Measurements from ENCODE around the gene MDFI.

Gene MDFI

DNA sequence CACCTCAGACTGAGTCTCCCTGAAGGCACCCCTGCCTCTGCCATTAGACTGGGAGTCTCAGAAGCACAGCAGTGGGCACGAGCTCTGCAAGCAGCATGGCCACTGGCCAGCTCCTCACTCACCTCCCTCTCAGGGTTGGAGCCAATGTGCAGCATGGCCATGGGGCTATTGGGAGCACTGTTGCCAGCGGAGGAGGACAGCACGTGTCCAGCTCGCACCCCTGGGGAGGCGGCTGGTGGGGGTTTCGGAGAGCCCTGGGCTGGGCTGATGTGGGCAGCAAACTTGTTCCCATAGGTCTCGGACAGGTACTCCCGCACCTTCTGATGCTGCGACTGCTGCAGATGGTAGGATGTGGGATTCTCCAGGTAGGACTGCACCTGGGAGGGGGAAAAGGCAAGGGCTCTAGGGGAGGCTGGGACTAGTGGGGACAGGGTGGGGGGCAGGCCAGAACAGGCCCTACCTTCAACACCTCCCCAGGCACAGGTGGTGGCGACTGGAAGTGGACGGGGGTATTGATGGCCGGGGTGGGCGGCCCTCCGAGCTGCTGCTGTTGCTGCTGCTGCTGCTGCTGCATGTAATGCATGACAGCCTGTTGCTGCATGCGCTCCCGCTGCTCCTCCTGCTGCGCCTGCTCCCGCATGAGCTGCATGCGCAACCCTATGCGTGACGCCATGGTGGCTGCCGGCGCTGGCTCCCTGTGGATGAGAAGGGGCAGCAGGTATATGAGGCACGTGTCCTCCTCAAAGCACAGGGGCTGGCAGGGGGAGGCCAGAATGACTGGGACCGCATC, 52.5 kb downstream of the MDFI start:
- no peak for DNase-seq

DNA sequence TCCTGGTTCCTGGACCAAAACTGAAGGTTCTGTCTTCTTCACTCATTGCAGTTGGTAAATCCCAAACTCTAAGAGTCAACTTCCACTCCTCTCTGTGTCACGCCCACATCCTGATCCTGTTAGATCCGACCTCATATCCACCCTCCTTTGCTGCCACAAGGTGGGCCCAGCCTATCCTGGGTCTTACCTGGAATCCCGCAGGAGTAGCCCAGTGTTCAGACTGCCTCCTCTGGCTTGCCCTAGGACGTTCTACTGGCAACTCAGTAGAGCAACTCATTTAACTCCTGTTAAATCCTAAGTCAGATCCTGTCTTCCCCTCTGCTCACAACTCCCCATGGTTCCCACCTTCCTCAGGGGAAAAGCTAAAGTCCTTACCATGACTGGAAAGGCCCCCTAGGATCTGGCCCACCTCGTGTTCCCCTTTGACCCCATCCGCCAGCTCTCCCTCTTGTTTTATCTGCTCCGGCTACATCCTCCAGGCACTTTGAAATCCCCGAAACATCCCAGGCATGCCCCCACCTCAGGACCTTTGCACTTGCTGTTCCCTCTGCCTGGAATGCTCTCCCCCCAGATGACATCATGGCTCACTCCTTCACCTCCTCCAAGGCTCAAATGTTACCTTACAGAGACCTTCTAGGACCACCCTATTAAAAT, 53.3 kb downstream of the MDFI start:
- DNase-seq, result no peak

DNA sequence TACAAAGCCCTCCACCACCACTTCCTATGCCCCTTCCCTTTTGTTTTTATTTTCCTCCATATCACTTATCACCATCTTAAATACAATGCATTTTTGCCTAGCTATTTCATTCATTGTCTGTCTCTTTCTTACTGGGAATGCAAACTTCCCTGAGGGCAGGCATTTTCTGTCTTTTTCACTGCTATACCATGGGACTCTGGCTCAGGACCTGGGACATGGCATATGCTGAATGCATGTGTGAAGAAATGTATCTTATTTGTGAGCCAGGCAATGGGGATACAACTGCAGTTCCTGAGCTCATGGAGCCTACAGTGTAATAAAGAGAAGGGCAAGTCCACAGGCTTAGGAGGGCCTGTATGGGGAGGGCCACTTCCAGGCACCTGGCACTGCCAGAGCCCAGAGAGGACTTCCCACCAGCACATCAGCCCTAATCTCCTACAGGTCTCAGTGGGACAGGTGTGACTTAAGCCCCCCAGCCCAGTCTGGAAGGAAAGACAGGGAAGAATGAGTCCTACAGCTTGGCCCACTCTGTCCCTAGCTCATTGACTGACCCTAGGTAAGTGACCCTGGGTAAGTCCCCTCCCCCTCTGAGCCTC, 53.9 kb downstream of the MDFI start:
- DNase-seq, result no peak

DNA sequence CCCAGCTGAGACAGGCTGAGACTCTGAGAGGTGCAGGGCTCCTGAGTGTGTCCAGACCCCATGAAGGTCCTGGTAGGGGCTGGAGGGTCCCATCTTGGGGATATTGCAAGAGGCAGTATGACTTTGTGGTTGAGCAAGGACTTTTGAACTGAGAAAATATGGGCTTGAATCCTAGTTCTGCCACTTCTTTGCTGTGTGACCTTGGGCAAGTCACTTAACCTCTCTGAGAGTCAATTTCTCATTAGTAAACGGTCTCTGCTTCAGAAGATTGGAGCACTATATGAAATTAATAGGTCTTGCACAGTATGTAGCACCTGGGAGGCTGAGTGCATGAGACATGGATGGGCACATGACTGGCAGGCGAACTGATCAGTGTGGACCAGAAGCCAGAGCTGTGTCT, 54.5 kb downstream of the MDFI start:
- no peak for DNase-seq

- DNase-seq, result no peak
Measured at GRCh38 chr6:41693281-41694240, 55.3 kb downstream of the MDFI start.

DNA sequence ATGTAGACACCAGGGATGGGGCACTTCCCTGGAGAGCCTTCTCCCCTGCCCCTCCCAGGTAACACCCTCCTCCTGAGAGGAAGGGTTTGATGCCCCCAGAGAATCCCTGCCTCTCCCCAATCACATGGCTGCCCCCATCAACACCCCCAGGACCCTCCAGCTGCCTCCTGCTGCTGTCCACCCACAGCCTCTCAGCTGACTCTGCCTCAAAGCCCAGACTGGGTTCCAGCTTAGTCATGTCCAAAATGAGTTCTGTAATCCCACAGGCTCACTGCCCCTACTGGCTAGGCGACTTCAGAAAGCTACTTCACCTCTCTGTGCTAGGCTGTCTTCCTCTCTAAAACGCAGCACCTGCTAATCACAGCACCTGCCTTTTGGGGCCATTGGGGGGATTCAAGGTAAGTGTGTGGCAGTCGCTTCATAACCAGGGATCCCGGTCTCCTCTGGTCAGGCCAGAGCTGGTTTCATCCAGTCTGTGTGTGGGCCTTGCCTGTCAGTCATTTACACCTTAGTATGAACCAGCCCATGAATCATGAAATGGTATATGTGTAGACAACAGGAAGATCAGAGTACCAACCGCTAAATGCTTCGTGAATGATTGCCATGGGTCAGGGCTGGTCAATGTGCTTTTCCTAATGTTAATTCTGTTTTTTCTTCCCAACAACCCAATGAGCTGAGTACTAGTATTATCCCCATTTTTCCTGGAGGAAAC, 56.7 kb downstream of the MDFI start:
- no peak for DNase-seq

DNA sequence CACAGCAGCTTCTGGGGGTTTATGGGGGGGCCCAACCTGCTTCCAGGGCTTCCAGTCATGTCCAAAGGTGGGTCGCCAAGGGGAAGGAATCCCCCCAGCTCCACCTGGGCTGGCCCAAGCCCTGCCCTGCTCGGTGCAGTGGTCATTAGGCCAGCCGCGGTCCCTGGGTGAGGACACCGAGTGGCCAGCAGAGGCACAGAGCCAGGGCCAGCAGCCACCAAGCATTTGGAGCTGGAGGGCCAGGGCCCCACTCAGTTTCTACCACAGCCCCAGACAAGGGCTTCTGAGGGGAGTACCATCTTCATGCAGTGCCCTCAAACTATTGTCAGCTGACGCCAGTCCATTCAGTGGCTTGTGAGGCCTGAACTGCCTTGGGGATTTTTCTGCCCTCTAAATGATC, 57.6 kb downstream of the MDFI start:
- no peak for DNase-seq

- no peak for DNase-seq
Measured at GRCh38 chr6:41696788-41697187, 58.5 kb downstream of the MDFI start.

DNA sequence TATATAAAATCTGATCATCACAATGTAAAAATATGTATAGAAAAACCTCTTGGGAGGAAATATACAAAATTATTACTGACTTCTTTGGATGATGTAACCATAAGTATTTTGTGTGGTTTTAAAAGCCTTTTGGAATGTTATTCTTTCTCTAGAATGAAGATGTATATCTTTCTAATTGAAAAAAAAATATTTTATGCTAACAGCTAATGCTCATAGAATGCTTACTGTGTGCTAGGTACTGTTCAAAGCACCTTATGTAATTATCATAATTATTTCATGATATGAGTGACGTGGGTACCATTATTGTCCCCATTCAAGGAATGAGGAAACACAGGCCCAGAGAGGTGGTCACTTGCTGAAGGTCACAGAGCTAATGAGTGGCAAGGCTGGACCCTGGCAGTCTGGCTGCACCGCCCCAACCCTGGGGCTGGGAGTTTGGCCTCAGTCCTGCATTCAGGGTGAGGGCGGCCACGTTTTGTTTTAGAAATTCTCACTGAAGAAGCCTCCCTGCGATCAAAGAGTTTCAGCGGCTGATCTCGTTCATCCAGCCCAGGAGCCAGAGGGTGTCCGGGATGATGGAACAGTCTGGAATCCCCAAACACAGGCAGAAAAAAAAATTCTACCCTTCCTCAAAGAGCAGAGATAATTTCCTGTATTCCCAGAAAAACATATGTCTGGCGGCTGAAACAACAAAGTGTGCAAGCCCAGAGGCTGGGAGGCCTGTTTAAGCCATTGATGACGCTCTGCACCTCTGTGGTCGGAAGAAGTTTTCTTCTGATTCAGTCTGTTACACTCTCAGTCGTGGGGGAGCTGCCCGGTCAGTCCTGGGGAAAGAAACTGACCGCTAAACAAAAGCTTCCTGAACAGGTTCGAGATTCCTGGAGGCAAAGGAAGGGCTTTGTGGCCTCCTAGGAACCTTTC, 59.9 kb downstream of the MDFI start:
- no peak for DNase-seq

DNA sequence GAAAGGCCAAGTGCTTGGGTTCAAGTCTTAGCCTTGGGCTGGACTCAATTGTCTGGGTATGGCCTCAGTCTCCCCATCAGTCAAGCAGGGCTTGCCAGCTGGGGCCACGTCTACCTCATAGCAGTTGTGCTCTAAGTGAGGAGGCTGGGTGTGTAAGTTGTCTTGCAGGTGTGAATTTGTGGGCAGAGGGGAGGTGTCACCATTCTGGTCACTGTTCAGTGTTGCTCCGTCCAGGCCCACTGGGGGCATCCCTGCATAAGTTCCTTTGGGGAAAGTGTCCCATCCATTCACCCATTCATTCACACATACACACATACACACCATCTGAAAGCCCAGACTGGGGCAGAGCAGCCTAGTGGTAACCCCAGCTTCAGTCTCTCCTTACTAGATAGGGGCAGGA, 60.8 kb downstream of the MDFI start:
- DNase-seq, result no peak

DNA sequence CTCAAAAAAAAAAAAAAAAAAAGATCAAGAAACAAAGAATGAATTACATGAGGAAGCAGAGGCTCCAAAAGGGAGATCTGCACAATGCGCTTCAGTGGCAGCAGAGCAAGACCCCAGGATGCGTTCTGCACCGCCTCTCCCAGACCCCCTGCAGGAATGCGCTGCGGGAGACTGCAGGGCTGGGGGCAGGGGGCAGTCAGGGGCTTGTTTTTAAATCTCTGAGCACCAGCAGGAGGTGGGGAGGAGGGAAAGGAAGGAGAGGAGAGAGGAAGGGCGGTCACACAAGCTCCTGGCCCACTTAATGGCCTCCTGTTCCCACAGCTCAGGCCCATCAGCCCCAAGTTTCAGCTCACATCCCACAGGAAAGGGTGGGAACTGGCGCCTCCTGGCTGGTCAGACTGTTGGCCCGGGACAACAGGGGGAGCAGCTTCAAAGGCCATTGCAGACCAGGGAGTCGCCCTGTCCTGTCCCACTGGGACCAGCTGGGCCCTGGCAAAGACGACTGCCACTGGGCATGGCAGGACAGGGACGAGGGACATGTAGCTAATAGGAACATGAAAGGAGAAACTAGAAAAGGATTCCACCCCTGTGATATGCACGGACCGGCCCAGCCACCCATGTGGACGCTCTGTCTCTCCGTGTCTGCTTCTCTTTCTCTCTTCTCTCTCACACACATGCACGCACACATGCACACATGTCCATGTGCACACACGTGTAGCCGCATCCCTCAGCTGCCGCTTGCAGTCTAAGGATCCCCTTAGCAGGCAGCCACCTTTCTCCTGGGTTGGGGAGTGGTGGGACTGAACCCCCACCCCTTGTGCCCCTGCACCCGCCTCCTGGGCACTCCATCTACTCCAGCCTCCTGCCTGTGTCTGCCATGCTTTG, 62.4 kb downstream of the MDFI start:
- DNase-seq, result no peak

- DNase-seq, result no peak
Measured at GRCh38 chr6:41702089-41702745, 63.9 kb downstream of the MDFI start.

DNA sequence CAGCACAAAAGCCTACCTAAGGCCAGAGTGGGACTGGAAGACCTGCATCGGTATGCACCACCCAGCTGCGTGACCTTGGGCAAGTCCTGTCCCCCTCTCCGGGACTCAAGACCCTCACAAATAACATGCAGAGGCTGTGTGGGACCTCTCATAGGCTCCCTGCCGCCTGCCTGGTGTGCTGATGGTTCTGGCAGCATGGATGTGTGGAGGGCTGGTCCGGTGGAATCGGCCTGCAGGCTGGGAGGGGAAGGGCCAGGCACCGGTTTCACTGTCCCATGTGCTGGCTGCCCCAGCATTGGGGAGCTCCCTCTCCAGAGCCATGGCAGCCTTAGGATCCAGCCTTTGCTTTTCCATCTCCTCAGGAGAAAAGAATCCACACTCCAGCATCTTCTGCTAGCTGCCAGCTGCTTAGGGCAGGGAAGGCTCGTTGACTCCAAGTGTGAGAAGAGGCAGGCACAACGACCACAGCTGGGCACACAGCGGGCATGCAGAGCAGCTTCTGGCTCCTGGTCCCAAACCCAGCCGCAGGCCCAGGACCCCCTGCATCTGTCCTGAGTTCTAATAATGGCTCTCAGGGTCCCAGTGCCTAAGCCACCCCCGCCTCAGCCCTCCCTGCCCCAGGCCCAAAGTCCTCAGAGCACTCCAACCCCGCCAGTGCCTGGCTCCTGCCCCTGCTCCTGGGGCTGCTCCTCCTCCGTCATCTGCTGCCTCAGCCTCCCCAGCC, 64.7 kb downstream of the MDFI start:
- no peak for DNase-seq
